C4-2B (cell line): ENCODE measurements around the gene ETV6.

ENCODE experiments used
- CTCF ChIP-seq: fragments of 450-650 bp; conservative IDR thresholded peaks from 2 replicates; pipeline ENCODE4 v1.5.1; 2017; ENCODE audit warnings: mild to moderate bottlenecking
- ZFX ChIP-seq: fragments of 450-650 bp; IDR thresholded peaks from 2 replicates; pipeline ENCODE4 v1.6.1; 2017

DNA sequence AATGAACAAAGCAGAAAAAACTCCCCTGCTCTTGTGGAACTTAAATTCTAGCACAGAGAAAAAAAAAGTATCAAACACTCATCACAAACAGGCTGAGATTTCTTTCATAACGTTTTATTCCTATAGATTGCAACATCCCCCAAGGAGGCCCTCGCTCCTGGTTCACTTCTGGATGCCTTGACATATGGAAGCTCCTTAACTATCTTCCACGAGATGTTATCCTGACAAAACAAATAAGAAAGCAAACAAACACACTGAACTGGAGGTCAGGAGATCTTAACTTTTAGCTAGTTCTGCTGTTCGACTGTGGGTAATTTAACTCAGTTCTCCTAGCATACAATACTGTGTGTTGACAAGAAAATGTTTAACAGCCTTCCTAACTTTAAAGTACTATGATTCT lies 104.8 kb downstream of the ETV6 start:
- no peak for TF ChIP-seq CTCF
- TF ChIP-seq ZFX = no peak
